ENCODE results near the gene SH3PXD2A. TPM values are rescaled to one million over a fixed set of nuclear protein-coding genes. Genes with fewer than 3 reads are reported as not detected.

The SH3PXD2A gene
- total RNA-seq, 2 experiments from 2014 or later = 7.8 to 8.5 TPM

GRCh38 chr10:103544657-103545310 is 310.6 kb downstream of the SH3PXD2A start:
- Mint-ChIP-seq H3K36me3 (ENCODE audit: low read depth) (no peaks in the 10 kb centered on the region), H3K9me3 (no peaks in the 10 kb centered on the region), H3K27me3 (ENCODE audit: low read depth) (no peaks in the 10 kb centered on the region), H3K27ac (no peak overlapping the region), H3K4me1 (ENCODE audit: low read depth) (peaks cover 13% of the 10 kb centered on the region), H3K4me3 (no peak overlapping the region)
- CTCF ChIA-PET = interaction anchor here (1.0 kb wide), 1 partner anchor 258 kb away, joined by 4 read pairs; no protein-coding TSS in a partner anchor
- DNase-seq = no peak
- intact Hi-C loops (cut with micrococcal nuclease) = no loop called here

Other genes with a start within 250 kb of the SH3PXD2A start
- 10 to 100 TPM; 53.3 to 54.8 TPM for gene STN1, start 62.6 kb upstream of the SH3PXD2A start, total RNA-seq
- 10 to 100 TPM; 16.0 to 16.1 TPM for gene SLK, start 111.6 kb upstream of the SH3PXD2A start, total RNA-seq
- gene COL17A1, start 230.3 kb upstream of the SH3PXD2A start, total RNA-seq = not detected

Data from activated naive CD4-positive, alpha-beta T cell treated with anti-CD3 and anti-CD28 coated beads for 36 hours (primary cell).